Natural killer cell (primary cell): ENCODE data around the gene UBE2J1. TPM values are rescaled to one million over a fixed set of nuclear protein-coding genes. Genes with fewer than 3 reads are reported as not detected.
A peak's percentile ranks its signal among the peaks of the same experiment; 100 is the strongest.
"Not testable (repeated sequence)": the region's sequence is repeated elsewhere in the genome, so short reads cannot be mapped to it uniquely, and the experiment has no call there.

Experiments
- ATAC-seq, 3 donors: fragments of 150-1000 bp in 2 of 3; fragments of 200-7000 bp in 1 of 3; cut with Tn5 transposase; 1 replicate in 1 of 3; 2 replicates in 2 of 3; pipeline ENCODE4 v1.10.0; 2021; ENCODE audit warnings: mild to moderate bottlenecking in 2 of 3, moderate library complexity in 2 of 3
- DNase-seq, 2 donors: peaks; one replicate each; pipeline versions ENCODE4 v3.0.0 to v3.0.0-alpha.2; 2013 to 2021; ENCODE audit warnings: mixed read lengths in 1 of 2
- H3K27ac ChIP-seq: one replicate; pipeline ENCODE4 v1.5.1; 2013; ENCODE audit warnings: mild to moderate bottlenecking, low read length
- H3K27me3 ChIP-seq: one replicate; pipeline ENCODE4 v1.6.1; 2013; ENCODE audit warnings: low read length; ENCODE audit not compliant: control insufficient read depth, insufficient read depth
- H3K36me3 ChIP-seq: one replicate; pipeline ENCODE4 v1.6.1; 2013; ENCODE audit warnings: low read length; ENCODE audit not compliant: control insufficient read depth, insufficient read depth
- H3K4me1 ChIP-seq: one replicate; pipeline ENCODE4 v1.6.1; 2013; ENCODE audit warnings: low read length; ENCODE audit not compliant: control insufficient read depth, insufficient read depth
- H3K4me3 ChIP-seq: one replicate; pipeline ENCODE4 v1.5.1; 2013; ENCODE audit warnings: low read length
- H3K9me3 ChIP-seq: one replicate; pipeline ENCODE4 v1.6.1; 2013; ENCODE audit warnings: low read length; ENCODE audit not compliant: control insufficient read depth, insufficient read depth
- H3K27ac Mint-ChIP-seq, 2 donors: one replicate each; pipeline ENCODE4 v1.8.0; 2022; ENCODE audit warnings: mild to moderate bottlenecking in 2 of 2, mixed read lengths in 2 of 2, moderate library complexity in 1 of 2
- H3K27me3 Mint-ChIP-seq, 2 donors: one replicate each; pipeline ENCODE4 v1.8.0; 2022; ENCODE audit warnings: low read depth in 2 of 2, mixed read lengths in 2 of 2
- H3K36me3 Mint-ChIP-seq: one replicate; pipeline ENCODE4 v1.8.0; 2022; ENCODE audit warnings: mixed read lengths
- H3K4me1 Mint-ChIP-seq, 2 donors: one replicate each; pipeline ENCODE4 v1.8.0; 2022; ENCODE audit warnings: mixed read lengths in 2 of 2
- H3K4me3 Mint-ChIP-seq: one replicate; pipeline ENCODE4 v1.8.0; 2022; ENCODE audit warnings: mild to moderate bottlenecking, moderate library complexity, mixed read lengths
- H3K9me3 Mint-ChIP-seq, 2 donors: one replicate each; pipeline ENCODE4 v1.8.0; 2022; ENCODE audit warnings: mixed read lengths in 2 of 2
- whole genome bisulfite sequencing: methylation state at CpG from one replicate; pipeline ENCODE4 v1.1.7; 2013; ENCODE audit warnings: missing lambda C conversion rate; ENCODE audit not compliant: insufficient coverage; 5-methylcytosine and 5-hydroxymethylcytosine counted together
- intact Hi-C: fragments of 100-400 bp; cut with micrococcal nuclease; formaldehyde crosslinking; loops from one replicate; pipeline ENCODE4 v1.14.2; 2022
- total RNA-seq, 4 donors: library from RNA; stranded (reverse); fragments of 120-200 nt in 1 of 4; gene quantifications; one replicate each; pipeline versions ENCODE4 v1.2.3 to v1.2.4, GENCODE V29; 2013 to 2022
- TF ChIP-seq, protein P1 (sequence below): fragments of 200-600 bp; IDR thresholded peaks from one replicate; pipeline ENCODE4 v1.8.0; 2022; ENCODE audit warnings: antibody characterized with exemption

Gene UBE2J1
- total RNA-seq, 3 donors from 2014 or later (not counting 1 experiment from before 2014, with no cell fraction given): 34.1 to 58.1 (median 45.9) TPM

DNA sequence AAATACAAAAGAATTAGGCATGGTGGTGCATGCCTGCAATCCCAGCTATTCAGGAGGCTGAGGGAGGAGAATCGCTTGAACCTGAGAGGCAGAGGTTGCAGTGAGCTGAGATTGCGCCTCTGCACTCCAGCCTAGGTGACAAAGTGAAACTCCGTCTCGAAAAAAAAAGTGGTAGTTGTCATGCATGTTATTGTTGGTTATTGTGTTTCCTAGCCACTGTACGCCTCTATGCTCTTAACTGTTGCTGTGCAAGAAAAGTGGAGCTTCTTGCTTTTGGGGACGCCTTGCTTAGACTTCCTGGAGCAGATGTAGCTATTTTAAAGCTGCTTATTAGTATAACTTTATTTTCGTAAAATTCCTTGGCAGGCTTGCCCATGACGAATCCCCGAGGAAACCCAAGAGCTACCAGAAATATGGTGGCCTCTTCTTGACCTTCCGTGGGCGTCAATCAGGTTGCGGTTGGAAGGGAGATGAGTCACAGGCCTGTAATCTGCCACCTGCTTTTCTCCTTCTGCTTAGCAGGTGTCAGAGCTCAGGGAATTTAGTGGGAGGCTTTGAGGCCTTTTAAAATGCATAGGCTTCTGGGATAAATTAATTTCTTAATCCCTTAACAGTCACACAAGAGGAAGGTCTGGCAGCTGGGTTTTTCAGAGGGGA is 54.7 kb downstream of the UBE2J1 start:
- Histone ChIP-seq H3K4me3 (no peak overlapping the region), H3K27ac (peak overlapping the region; percentile 17), H3K36me3 (no peaks in the 10 kb centered on the region), H3K9me3 (no peaks in the 10 kb centered on the region), H3K27me3 (no peaks in the 10 kb centered on the region), H3K4me1 (peaks cover 25% of the 10 kb centered on the region)
- no peak overlapping the region for H3K4me3 Mint-ChIP-seq
- WGBS: 31% methylated on average over 12 of the region's 12 CpGs
- DNase-seq (peak in 1 of 2 donors; percentile 74), ATAC-seq (peak in 2 of 3 donors; percentile 39 to 80)
- peaks cover 0 to 15% of the 10 kb centered on the region in 2 donors for H3K4me1 Mint-ChIP-seq
- no peaks in the 10 kb centered on the region for H3K36me3 Mint-ChIP-seq
- intact Hi-C loops: no loop called here
- peak overlapping the region in 1 of 2 donors; percentile 36 for H3K27ac Mint-ChIP-seq
- TF ChIP-seq, protein P1, sequence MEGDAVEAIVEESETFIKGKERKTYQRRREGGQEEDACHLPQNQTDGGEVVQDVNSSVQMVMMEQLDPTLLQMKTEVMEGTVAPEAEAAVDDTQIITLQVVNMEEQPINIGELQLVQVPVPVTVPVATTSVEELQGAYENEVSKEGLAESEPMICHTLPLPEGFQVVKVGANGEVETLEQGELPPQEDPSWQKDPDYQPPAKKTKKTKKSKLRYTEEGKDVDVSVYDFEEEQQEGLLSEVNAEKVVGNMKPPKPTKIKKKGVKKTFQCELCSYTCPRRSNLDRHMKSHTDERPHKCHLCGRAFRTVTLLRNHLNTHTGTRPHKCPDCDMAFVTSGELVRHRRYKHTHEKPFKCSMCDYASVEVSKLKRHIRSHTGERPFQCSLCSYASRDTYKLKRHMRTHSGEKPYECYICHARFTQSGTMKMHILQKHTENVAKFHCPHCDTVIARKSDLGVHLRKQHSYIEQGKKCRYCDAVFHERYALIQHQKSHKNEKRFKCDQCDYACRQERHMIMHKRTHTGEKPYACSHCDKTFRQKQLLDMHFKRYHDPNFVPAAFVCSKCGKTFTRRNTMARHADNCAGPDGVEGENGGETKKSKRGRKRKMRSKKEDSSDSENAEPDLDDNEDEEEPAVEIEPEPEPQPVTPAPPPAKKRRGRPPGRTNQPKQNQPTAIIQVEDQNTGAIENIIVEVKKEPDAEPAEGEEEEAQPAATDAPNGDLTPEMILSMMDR: no peak
- no peaks in the 10 kb centered on the region for H3K27me3 Mint-ChIP-seq
- no peaks in the 10 kb centered on the region for H3K9me3 Mint-ChIP-seq

DNA sequence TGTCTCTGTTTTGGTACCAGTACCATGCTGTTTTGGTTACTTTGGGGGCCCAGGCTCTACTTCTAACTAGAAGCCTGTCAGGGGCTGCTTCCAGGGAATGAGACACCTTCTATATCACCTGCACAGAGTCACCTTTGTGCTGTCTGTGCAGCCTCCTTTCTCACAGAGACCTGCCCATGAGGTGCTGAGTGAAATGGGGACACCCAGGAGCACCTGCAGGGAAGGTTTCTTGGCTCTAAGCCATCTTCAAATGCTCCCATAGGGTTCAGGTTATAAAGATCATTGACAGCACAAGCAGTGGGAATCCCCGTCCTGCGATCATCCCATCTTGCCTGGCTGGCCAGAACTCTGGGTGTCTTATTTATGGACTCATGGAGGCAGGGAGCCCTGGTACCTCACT is 56.5 kb downstream of the UBE2J1 start:
- TF ChIP-seq, protein P1: no peak
- no peaks in the 10 kb centered on the region for H3K36me3 ChIP-seq
- peaks cover 0 to 15% of the 10 kb centered on the region in 2 donors for H3K4me1 Mint-ChIP-seq
- no peak for ATAC-seq
- intact Hi-C loops: no loop called here
- 95% methylated on average over 2 of the region's 2 CpGs for WGBS
- no peak for DNase-seq
- no peak overlapping the region for H3K4me3 ChIP-seq
- H3K27ac ChIP-seq: no peak overlapping the region
- no peak overlapping the region for H3K4me3 Mint-ChIP-seq
- H3K27me3 ChIP-seq: no peaks in the 10 kb centered on the region
- peaks cover 25% of the 10 kb centered on the region for H3K4me1 ChIP-seq
- no peaks in the 10 kb centered on the region for H3K9me3 Mint-ChIP-seq
- H3K27ac Mint-ChIP-seq: no peak overlapping the region
- H3K9me3 ChIP-seq: no peaks in the 10 kb centered on the region
- no peaks in the 10 kb centered on the region for H3K36me3 Mint-ChIP-seq
- no peaks in the 10 kb centered on the region for H3K27me3 Mint-ChIP-seq

DNA sequence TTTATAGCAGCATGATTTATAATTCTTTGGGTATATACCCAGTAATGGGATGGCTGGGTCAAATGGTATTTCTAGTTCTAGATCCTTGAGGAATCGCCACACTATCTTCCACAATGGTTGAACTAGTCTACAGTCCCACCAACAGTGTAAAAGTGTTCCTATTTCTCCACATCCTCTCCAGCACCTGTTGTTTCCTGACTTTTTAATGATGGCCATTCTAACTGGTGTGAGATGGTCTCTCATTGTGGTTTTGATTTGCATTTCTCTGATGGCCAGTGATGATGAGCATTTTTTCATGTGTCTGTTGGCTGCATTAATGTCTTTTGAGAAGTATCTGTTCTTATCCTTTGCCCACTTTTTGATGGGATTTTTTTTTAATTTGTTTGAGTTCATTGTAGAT is 57.4 kb downstream of the UBE2J1 start:
- H3K4me3 Mint-ChIP-seq, H3K9me3 Mint-ChIP-seq, H3K9me3 ChIP-seq, H3K36me3 Mint-ChIP-seq, H3K27me3 ChIP-seq, H3K27ac ChIP-seq, DNase-seq, H3K27me3 Mint-ChIP-seq, ATAC-seq, intact Hi-C loops, H3K36me3 ChIP-seq, H3K27ac Mint-ChIP-seq, H3K4me3 ChIP-seq: not testable (repeated sequence)
- H3K4me1 ChIP-seq: peaks cover 25% of the 10 kb centered on the region
- peaks cover 0 to 15% of the 10 kb centered on the region in 2 donors for H3K4me1 Mint-ChIP-seq
- WGBS: no CpG with 5 or more reads among the region's 1 CpG

DNA sequence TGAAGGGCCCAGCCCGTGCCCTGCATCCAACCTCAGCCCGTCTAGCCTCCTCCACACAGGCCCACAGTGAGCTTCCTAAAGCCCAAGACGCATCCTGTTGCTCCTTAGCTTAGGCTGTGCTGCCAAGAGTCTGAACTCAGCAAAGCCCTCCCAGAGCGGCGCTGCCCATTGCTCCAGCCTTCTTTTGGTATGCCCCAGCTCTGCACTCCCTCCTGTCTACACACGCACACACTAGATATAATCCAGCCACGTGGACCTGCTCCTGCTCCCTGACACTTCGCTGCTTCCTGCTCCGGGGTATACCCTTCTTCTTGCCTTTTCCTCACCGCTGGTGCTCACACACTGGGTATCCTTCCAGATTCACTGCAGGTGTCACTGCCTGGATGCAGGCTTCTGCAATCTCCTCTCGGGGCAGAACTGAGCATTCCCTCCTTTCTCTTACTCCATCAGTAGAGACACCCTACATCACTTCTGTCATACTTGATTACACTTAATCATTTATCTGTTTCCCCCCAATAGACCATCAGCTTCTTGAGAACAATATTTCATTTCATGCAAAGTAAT is 61.2 kb downstream of the UBE2J1 start:
- Histone ChIP-seq H3K36me3 (no peaks in the 10 kb centered on the region), H3K9me3 (no peaks in the 10 kb centered on the region), H3K27me3 (no peaks in the 10 kb centered on the region), H3K27ac (no peak overlapping the region), H3K4me3 (no peak overlapping the region), H3K4me1 (no peaks in the 10 kb centered on the region)
- Mint-ChIP-seq H3K27me3 (no peaks in the 10 kb centered on the region), H3K4me3 (no peak overlapping the region), H3K4me1 (no peaks in the 10 kb centered on the region), H3K9me3 (no peaks in the 10 kb centered on the region), H3K27ac (no peak overlapping the region), H3K36me3 (no peaks in the 10 kb centered on the region)
- TF ChIP-seq, protein P1: no peak
- WGBS: 97% methylated on average over 11 of the region's 11 CpGs
- DNase-seq (no peak), ATAC-seq (no peak)
- intact Hi-C loops: no loop called here
